ENCODE data around the gene ITGAL. TPM values are rescaled to one million over a fixed set of nuclear protein-coding genes. Genes with fewer than 3 reads are reported as not detected.

ITGAL gene
- 10 to 100 TPM in 2 of 4 donors, 1 to 10 TPM in 2; 1.8 to 33.7 (median 6.7) TPM for total RNA-seq

GRCh38 chr16:30472328-30472942 lies at the start of gene ITGAL:
Gene ITGAL (plus strand): TSS chr16:30472742. CDS start chr16:30472838, 96 bp downstream.
- Histone ChIP-seq H3K36me3 (no peaks in the 10 kb centered on the region), H3K4me1 (no peaks in the 10 kb centered on the region), H3K9me3 (no peaks in the 10 kb centered on the region), H3K27me3 (peaks cover 8% of the 10 kb centered on the region), H3K4me3 (peak within 1 kb of the TSS in 2 of 4 donors; percentile 12 to 30), H3K27ac (peak within 1 kb of the TSS; percentile 58 to 69 (median 64))
- TF ChIP-seq POLR2AphosphoS5 (IDR thresholded peaks at IDR 0.05): peak in 2 of 3 donors; percentile 36 to 44
- TF ChIP-seq CTCF (IDR thresholded peaks at IDR 0.05): no peak
- TF ChIP-seq POLR2A (IDR thresholded peaks at IDR 0.05): peak; percentile 15
- in situ Hi-C loops (cut with MboI; ENCODE audit: low pct_ligation_motif_present in 1 of 4, low pct_unique_long_range_greater_than_20kb in 1 of 4, low sequenced_read_pairs in 3 of 4): no loop called here
- DNase-seq: peak; percentile 72
- intact Hi-C loops (cut with DNase I; ENCODE audit: low total_unique reads): no loop called here
- 49 to 52% methylated on average over 7 to 8 of the region's 8 CpGs for WGBS, 2 donors (ENCODE audit: low coverage in 1 of 2)

- H3K9me3 ChIP-seq: no peaks in the 10 kb centered on the region
- no peak overlapping the region for H3K4me3 ChIP-seq
- peaks cover 0 to 23% (median 17%) of the 10 kb centered on the region in 4 donors for H3K4me1 ChIP-seq
- TF ChIP-seq POLR2A (IDR thresholded peaks at IDR 0.05) (no peak), POLR2AphosphoS5 (IDR thresholded peaks at IDR 0.05) (no peak), CTCF (IDR thresholded peaks at IDR 0.05) (no peak), EP300 (IDR thresholded peaks at IDR 0.05; ENCODE audit: low read depth) (no peak)
- H3K27me3 ChIP-seq: no peaks in the 10 kb centered on the region
- WGBS, 2 donors (ENCODE audit: low coverage in 1 of 2): 91 to 94% methylated on average over 4 of the region's 4 CpGs
- DNase-seq: no peak
- H3K27ac ChIP-seq: peak overlapping the region in 1 of 4 donors; percentile 89
- in situ Hi-C loops (cut with MboI; ENCODE audit: low pct_ligation_motif_present in 1 of 4, low pct_unique_long_range_greater_than_20kb in 1 of 4, low sequenced_read_pairs in 3 of 4) (loop anchor here in 1 of 4 donors (25.0 kb wide), 1 partner anchor 134 kb away; the partner anchor contains the start of genes ZNF688 and ZNF764), intact Hi-C loops (cut with DNase I; ENCODE audit: low total_unique reads) (no loop called here)
- peaks cover 0 to 13% (median 5%) of the 10 kb centered on the region in 4 donors for H3K36me3 ChIP-seq
Measured at GRCh38 chr16:30428055-30428454, 44.5 kb upstream of the ITGAL start.

- peak overlapping the region; percentile 51 to 70 (median 64) for H3K4me3 ChIP-seq
- no peaks in the 10 kb centered on the region for H3K27me3 ChIP-seq
- in situ Hi-C loops (cut with MboI; ENCODE audit: low pct_ligation_motif_present in 1 of 4, low pct_unique_long_range_greater_than_20kb in 1 of 4, low sequenced_read_pairs in 3 of 4) (loop anchor here in 1 of 4 donors (25.0 kb wide), 1 partner anchor 133 kb away; the partner anchor contains the start of genes ZNF688 and ZNF764), intact Hi-C loops (cut with DNase I; ENCODE audit: low total_unique reads) (no loop called here)
- WGBS, 2 donors (ENCODE audit: low coverage in 1 of 2): 0 to 1% methylated on average over 2 to 10 of the region's 11 CpGs
- peaks cover 0 to 23% (median 17%) of the 10 kb centered on the region in 4 donors for H3K4me1 ChIP-seq
- no peaks in the 10 kb centered on the region for H3K9me3 ChIP-seq
- H3K27ac ChIP-seq: peak overlapping the region; percentile 88 to 92 (median 90)
- DNase-seq: no peak
- no peaks in the 10 kb centered on the region for H3K36me3 ChIP-seq
- no peak for TF ChIP-seq POLR2A (IDR thresholded peaks at IDR 0.05)
- no peak for TF ChIP-seq EP300 (IDR thresholded peaks at IDR 0.05; ENCODE audit: low read depth)
- TF ChIP-seq POLR2AphosphoS5 (IDR thresholded peaks at IDR 0.05): no peak
- TF ChIP-seq CTCF (IDR thresholded peaks at IDR 0.05): no peak
Measured at GRCh38 chr16:30429418-30429677, 43.2 kb upstream of the ITGAL start.

- H3K4me3 ChIP-seq: peak within 1 kb of the TSS; percentile 51 to 70 (median 64)
- H3K27ac ChIP-seq: peak within 1 kb of the TSS; percentile 88 to 92 (median 90)
- peaks cover 0 to 23% (median 17%) of the 10 kb centered on the region in 4 donors for H3K4me1 ChIP-seq
- H3K36me3 ChIP-seq: no peaks in the 10 kb centered on the region
- peak; percentile 97 for DNase-seq
- in situ Hi-C loops (cut with MboI; ENCODE audit: low pct_ligation_motif_present in 1 of 4, low pct_unique_long_range_greater_than_20kb in 1 of 4, low sequenced_read_pairs in 3 of 4): loop anchor here in 2 of 4 donors (10.0 to 25.0 kb wide), 3 partner anchors 95 to 175 kb away; partner anchors contain the start of genes ZNF688 (in 1 of the 2), ZNF764 (in 1 of the 2) and ZNF768 (in 1 of the 2)
- no peaks in the 10 kb centered on the region for H3K27me3 ChIP-seq
- TF ChIP-seq POLR2AphosphoS5 (IDR thresholded peaks at IDR 0.05): peak; percentile 40 to 78 (median 44)
- peak; percentile 60 to 96 (median 84) for TF ChIP-seq CTCF (IDR thresholded peaks at IDR 0.05)
- peak; percentile 48 for TF ChIP-seq POLR2A (IDR thresholded peaks at IDR 0.05)
- no peak for TF ChIP-seq EP300 (IDR thresholded peaks at IDR 0.05; ENCODE audit: low read depth)
- intact Hi-C loops (cut with DNase I; ENCODE audit: low total_unique reads): no loop called here
- H3K9me3 ChIP-seq: no peaks in the 10 kb centered on the region
- WGBS, 2 donors (ENCODE audit: low coverage in 1 of 2): 1% methylated on average over 39 of the region's 49 CpGs; no CpG with 5 or more reads in 1 of the 2 donors
Measured at GRCh38 chr16:30429678-30430427, 42.7 kb upstream of the ITGAL start, which contains the start of gene DCTPP1. Gene DCTPP1 (minus strand): TSS chr16:30430030. CDS start chr16:30429980, 50 bp downstream.

Measured in transverse colon (tissue), 4 donors.